Measurements from ENCODE around the gene BSCL2.
"Not testable (repeated sequence)": the region's sequence is repeated elsewhere in the genome, so short reads cannot be mapped to it uniquely, and the experiment has no call there.

The BSCL2 gene

DNA sequence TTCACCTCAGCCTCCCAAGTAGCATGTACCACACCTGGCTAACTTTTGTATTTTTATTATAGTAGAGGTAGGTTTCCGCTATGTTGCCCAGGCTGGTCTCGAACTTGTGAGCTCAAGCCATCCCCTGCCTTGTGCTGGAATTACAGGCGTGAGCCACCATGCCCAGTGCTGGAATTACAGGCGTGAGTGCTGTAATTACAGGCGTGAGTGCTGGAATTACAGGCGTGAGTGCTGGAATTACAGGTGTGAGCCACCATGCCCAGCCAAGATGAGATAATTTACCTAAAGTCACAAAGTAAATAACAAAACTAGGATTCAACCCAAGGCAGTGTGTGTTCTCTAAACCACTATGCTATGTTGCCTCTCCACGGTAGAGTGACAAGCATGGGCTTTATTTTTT lies 24.7 kb downstream of the BSCL2 start:
- no peak for FAIRE-seq

DNA sequence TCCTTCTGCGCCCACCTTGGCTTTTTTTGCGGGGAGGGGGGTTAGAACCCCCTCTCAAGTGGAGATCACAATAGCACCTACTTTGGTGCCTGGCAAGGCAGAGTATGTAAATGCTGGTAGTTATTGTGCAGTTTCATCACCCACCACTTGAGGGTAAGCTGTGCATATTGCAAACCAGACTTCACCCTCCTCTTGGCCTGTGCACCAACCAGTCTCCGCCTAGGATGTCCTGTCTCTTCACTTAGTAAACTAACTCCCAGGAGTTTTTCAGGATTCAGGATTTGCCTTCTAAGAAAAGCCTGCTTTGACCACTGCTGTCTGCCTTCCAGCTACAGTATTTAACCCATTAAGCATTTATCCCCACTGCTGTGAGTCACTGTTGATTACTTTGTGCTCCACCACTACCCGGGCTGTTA lies 26.4 kb downstream of the BSCL2 start:
- FAIRE-seq: no peak

DNA sequence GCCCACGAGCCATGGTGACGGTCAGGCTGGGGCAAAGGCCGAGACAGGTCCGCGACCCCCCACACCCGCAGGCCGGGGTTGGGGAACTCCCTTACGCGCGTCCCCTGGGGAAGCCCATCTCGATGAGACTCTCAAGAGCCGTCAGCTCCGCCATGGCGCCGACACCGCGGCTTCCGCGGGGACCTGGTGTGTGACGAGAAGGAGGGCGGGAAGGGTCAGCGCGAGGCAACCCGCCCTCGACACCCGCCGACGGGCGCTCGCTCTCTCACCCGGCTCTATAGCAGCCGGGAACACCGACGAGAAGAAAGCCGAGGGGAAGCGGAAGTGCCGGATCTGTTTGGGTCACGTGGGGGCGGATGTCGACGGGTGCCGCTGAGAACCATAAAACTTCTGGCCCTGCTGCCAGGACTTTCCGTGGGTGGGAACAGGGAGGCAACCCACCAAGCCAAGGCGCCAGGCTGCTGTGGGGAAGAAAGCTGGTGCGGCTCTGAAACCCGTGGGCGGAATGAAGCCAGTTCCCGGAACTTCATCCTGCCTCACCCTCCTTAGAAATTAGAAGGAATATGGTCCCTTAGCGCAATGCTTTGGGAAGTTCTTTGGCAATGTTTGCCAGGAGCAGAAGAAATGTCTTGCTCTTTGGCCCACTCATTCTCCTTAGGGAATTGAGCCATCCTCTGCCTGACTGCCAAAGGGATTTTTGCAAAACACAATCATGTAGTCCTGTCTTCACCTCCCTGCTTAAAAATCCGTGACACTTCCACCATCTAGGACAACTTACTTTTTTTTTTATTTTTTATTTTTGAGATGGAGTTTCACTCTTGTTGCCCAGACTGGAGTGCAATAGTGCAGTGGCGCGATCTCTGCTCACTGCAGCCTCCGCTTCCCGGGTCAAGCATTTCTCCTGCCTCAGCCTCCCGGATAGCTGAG lies 28.2 kb downstream of the BSCL2 start, which contains the start of gene UBXN1:
UBXN1 (minus strand) TSS at position 304 of the 927 bp plus-strand sequence; CDS start at position 154, 150 bp downstream.
- FAIRE-seq: no peak

DNA sequence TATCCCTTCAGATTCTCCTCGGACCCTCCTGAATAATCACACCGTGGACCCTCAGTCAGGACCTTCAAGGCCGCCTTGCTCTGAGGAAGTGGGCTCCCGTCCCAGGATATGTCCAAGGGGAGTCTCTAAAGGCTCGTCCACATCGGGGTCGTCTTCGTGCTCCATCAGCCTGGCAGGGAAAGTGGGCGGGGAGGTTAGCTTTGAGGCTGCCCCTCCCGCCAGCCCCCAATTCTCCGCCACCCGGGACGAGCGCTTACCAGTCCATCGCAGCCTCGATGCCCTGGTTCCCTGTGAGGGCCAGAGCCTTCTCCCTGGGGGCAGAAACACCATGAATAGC lies 28.8 kb downstream of the BSCL2 start:
- no peak for FAIRE-seq

DNA sequence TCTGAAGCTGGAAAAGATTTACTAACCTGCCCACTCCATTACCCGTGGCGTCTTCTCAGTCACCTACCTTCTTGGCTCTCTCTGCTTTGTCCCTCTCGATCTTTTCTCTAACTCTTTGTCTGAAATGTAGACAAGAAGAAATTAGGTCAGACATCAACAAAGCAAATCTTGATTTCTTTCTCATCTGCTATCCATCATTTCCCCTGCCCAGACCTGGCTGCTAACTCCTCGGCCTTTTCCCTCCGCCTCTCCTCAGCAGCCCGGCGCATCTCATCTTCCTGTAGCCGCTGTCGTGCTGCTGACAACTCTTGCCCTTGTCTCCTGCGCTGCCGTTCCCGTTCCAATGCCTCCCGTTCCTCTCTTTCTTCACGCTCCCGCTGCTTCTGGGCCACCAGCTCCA lies 29.5 kb downstream of the BSCL2 start:
- FAIRE-seq: no peak

DNA sequence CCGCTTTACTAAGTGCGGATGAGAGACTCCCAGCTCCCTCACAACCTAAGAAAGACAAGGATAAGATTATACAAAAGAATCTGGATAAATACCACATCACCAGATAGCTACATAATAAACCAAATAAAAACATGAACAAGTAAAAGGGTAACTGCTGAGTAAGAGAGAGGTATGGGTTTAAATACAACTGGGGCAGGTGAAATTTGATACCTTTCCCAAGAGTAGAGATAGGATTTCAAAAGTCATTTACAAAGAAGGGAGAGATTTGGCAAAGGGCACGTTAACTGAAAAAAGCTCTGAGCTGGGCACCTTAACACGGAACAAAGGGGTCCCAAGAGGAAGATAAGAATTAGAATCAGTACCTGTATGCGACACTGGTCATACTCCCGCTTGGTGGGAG lies 30.1 kb downstream of the BSCL2 start:
- no peak for FAIRE-seq

DNA sequence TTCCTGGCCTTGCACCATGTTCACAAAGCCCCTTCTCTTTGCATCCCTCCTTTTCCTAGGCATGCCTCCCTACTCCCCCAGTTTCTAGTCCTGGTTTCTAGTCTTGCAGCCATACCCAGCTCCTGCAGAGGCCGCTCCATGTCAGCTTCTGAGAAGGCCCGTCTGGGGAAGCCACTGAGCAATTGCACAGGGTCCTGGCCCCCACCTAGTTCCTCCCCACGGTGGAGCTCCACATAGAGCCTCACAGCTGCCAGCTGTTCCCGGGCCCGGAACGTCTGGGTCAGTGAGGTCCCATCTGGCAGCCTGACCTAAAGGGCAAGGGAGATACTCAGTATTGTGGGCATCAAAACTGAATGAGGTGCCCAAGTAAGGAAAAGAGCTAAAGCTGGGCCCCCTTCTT lies 30.5 kb downstream of the BSCL2 start:
- no peak for FAIRE-seq

DNA sequence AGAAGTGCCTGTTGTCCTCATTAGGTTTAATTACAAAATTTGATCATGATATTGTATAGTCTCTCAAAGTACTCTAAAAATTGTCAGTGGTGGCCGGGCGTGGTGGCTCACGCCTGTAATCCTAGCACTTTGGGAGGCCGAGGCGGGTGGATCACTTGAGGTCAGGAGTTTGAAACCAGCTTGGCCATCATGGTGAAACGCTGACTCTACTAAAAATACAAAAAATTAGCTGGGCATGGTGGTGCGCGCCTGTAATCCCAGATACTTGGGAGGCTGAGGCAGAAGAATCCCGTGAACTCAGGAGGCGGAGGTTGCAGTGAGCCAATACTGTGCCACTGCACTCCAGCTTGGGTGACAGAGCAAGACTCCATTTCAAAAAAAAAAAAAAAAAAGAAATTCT lies 31.8 kb downstream of the BSCL2 start:
- FAIRE-seq: not testable (repeated sequence)

DNA sequence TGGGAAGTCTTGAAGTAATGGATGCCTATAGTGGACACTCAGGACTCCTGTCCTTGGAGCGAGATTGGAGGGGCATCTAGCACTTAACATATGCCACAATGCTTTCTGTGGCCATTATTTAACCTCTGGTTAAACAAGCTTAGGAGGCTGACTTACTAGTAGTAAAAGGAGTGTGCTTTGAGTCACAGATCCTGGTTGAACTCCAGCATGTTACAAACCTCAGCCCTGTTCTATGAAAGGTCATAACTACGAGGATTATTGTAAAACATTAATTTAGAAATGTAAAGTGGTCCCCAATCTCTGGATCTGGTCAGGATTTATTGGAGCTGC lies 34.1 kb downstream of the BSCL2 start:
- no peak for FAIRE-seq

DNA sequence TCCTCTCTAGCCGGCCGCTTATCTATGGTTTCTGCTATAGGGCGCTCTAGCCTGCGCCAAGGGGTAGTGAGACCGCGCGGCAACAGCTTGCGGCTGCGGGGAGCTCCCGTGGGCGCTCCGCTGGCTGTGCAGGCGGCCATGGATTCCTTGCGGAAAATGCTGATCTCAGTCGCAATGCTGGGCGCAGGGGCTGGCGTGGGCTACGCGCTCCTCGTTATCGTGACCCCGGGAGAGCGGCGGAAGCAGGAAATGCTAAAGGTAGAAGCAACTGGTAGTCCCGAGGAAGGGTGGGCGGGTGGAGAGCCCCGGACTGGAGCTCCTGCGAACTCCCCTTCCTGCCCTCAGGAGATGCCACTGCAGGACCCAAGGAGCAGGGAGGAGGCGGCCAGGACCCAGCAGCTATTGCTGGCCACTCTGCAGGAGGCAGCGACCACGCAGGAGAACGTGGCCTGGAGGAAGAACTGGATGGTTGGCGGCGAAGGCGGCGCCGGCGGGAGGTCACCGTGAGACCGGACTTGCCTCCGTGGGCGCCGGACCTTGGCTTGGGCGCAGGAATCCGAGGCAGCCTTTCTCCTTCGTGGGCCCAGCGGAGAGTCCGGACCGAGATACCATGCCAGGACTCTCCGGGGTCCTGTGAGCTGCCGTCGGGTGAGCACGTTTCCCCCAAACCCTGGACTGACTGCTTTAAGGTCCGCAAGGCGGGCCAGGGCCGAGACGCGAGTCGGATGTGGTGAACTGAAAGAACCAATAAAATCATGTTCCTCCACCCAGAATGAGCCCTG lies 35.4 kb downstream of the BSCL2 start, which contains the start of the genes LBHD1 and UQCC3:
LBHD1 (minus strand) TSS at position 660 of the 782 bp plus-strand sequence. CDS start 2,236 bp downstream, outside the sequence.
UQCC3 (plus strand) TSS at position 66 of the 782 bp plus-strand sequence; CDS start at position 139, 73 bp downstream.
- no peak for FAIRE-seq

DNA sequence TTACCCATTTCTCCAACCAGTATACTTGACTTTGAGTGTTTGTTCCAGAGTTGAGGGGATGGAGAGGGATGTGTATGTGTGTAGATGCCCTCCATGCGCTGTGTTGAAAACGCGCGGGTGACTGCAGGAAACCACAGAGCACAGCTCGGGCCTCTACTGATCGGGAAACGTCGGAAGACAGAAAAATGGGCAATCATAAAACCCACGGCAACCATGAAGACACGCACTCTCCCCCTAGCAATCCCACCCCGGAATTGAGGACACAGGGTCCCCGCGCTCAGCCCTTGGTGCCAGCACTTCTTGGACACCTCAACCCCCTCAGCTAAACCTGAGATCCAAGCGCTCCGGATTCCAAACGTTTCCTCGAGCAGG lies 36.0 kb downstream of the BSCL2 start:
- FAIRE-seq: no peak

DNA sequence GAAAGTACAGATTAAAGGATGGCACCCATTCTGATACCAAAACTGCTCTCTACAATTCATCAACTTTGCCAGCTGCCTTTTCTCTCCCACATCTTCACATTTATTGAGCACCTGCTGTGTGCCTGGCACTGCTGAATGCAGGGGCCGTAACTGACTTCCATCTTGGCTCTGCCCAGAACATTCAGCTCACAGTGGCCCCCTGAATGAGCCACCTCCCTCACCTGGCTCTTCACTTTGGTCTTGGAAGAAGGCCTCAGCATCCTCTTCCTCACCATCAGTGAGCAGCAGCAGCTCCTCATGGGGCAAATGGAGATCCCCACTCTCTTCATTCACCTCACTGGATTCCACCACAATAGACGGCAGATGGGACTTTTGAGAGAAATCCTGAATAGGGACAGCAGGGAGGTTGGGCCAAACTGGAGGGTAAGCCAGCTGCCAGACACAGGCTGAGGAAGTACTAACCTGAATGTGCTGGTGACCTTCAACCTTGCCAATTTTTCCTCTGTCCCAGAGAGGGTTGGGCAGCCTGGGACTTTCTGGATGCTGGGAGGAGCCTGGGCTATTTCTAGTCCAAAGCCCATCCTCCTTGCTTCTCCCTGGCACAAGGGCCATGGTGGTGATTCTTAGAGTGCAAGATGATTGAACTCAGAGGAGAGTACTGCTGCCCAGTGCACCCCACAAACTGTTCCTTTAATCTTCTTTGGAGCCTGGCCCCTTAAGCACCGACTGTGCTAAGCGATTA lies 37.6 kb downstream of the BSCL2 start:
- FAIRE-seq: no peak

DNA sequence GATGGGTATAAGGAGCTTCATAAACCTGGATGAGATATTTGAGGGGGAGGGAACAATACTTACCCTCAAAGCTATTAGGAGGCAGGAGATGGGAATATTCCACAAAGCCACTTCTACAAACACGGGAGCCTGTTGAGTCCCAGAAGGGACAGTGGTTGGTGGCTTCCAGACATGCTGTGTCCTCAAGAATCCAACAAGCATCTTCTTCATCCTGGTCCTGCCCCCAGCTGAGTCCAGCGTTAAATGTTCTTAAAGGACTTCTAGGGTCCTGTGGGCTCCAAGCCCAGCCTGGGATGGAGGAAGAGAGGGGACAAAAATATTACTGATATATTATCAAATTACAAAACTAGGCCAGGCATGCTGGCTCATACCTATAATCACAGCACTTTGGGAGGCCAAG lies 39.8 kb downstream of the BSCL2 start:
- no peak for FAIRE-seq

DNA sequence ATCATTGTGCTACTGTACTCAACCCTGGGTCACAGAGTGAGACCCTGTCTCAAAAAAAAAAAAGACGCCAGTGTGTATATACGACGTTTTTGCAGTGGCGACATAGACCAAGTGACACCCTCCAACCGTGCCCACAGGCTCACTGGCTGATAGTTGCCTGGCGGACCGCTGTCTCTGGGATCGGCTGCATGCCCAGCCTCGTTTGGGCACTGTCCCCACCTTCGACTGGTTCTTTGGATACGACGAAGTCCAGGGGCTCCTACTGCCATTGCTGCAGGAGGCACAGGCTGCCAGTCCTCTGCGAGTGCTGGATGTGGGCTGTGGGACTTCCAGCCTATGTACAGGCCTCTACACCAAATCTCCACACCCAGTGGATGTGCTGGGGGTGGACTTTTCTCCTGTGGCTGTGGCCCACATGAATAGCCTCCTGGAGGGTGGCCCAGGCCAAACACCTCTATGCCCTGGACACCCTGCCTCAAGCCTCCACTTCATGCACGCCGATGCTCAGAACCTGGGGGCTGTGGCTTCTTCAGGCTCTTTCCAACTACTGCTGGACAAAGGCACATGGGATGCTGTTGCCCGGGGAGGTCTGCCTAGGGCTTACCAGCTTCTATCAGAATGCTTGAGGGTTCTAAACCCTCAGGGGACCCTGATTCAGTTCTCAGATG lies 40.8 kb downstream of the BSCL2 start:
- FAIRE-seq: no peak

DNA sequence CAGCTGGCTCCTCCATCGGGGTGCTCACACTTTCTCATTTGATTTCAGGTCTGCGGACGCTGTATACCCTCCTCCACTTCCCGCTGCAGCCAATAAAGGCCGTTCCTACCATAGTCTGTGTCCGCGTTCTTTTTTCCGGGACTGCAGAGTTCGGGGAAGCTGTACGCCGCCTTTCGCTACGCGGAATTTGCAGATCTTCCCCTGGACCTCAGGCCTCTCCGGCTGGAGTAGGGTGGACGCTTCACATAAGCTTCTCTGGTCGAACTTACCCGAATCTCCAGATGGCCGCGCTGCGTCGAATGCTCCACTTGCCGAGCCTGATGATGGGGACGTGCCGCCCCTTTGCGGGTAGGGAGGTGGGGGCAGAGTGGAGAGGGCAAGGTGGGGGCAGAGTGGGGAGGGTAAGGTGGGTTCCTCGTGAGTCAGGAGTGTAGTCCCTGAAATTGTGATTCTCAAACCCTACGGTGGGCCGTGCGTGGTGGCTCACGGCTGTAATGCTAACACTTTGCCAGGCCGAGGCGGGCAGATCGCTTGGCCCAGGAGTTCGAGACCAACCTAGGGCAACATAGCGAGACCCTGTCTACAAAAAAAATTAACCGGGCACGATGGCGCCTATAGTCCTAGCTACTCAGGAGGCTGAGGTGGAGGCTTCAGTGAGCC lies 41.5 kb downstream of the BSCL2 start:
- no peak for FAIRE-seq

DNA sequence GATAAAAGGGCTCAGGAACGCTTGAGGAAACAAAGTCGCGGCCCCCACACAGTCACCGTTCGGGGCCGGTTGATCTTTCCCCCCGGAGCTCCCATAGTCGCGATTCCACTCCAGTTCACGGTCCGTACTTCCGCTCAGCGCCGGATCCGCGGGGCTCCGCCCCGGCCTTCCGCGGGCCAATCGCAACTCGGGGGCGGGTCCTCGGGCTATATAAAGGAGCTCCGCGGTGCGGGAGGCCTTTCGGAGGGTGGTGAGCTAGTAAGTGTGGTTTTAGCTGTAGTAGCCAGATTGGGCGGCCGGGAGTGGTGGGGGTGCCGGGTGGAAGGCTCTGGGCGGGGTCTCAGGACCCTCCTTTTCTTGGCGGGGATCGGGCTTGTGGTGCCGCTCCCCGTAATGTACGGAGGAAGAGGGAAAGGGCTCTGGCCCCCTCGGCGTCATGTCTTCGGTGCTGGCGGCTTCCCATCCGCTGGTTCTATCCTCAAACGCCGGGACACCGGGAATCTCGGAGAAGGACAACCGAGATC lies 42.1 kb downstream of the BSCL2 start, which contains the start of the genes C11orf98 and CSKMT:
C11orf98 (minus strand) TSS at position 136 of the 524 bp plus-strand sequence; CDS start at position 95, 41 bp downstream.
CSKMT (plus strand) TSS at position 238 of the 524 bp plus-strand sequence. CDS start 568 bp downstream, outside the sequence.
- no peak for FAIRE-seq

DNA sequence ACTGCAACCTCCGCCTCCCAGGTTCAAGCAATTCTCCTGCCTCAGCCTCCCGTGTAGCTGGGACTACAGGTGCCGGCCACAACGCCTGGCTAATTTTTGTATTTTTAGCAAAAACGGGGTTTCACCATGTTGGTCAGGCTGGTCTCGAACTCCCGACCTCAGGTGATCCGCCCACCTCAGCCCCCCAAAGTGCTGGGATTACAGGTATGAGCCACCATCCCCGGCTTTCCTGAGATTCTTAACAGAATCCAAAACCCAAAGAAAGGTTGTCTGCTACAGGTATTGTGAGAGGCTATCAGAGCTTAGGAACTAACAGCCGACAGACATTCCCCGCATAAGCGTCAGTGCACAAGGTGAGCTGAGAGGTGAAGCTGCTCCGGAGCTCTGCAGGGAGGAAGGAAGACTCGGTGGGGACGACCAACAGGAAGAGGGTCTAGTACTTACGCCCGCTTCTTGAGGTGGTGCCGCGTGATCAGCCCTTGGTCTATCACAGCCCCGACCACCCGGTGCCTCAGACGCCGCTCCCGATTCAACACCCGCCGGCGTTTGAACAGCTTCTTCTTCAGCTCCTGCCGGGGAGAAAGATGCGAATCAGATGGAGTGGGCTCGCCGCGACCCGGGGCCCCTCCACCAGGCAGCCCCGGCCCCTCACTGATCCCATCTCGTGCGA lies 42.7 kb downstream of the BSCL2 start:
- no peak for FAIRE-seq

DNA sequence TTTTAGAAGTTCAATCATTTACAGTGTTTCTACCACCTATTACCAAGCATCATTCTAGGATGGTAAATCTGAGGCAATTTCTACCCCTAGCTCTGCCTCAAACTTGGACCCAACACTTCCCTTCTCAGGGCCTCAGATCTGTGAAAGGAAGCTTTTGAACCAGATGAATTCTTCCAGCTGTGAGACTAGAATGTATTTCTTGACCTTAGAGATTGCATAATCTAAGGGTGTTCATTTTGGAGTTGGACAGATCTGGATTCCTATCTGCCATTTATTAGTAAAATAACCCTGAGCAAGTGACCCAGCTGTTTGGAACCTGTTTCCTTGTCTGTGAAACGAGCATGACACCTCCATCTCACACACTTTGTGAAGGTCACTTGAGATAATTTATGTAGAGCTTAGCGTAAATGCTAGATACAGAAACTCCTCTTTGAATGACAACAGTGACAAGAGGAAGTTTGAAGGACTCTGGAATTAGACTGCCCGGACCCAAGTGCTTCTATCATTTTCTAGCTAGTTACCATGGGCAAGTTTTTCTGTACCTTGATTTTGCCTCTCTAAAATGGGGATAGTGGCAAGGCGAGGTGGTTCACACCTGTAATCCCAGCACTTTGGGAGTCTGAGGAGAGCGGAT lies 50.3 kb downstream of the BSCL2 start:
- no peak for FAIRE-seq

DNA sequence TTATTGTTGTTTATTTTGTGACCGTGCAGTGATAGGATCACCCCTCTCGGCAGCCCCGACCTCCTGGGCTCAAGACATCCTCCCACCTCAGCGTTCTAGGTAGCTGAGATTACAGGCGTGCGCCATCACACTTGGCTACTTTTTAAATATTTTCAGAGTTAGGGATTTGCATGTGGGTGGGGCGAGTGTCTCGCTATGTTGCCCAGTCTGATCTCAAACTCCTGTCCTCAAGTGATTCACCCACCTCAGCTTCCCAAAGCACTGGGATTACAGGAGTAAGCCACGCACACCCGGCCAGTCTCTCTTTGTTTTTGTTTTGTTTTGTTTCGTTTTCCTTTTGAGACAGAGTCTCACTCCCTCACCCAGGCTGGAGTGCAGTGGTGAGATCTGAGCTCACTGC lies 52.9 kb downstream of the BSCL2 start:
- FAIRE-seq: no peak

All from islet of Langerhans (tissue), 1 donor.